SH-SY5Y (cell line): ENCODE results near the gene HOXC10.

Experiments
- GATA2 ChIP-seq: IDR thresholded peaks from 2 replicates; pipeline ENCODE4 v1.6.1; 2011; ENCODE audit warnings: mild to moderate bottlenecking, low read depth, low read length
- GATA3 ChIP-seq: IDR thresholded peaks from 2 replicates; pipeline ENCODE4 v1.6.1; 2011; ENCODE audit warnings: low read depth, mild to moderate bottlenecking, low read length, moderate library complexity

DNA sequence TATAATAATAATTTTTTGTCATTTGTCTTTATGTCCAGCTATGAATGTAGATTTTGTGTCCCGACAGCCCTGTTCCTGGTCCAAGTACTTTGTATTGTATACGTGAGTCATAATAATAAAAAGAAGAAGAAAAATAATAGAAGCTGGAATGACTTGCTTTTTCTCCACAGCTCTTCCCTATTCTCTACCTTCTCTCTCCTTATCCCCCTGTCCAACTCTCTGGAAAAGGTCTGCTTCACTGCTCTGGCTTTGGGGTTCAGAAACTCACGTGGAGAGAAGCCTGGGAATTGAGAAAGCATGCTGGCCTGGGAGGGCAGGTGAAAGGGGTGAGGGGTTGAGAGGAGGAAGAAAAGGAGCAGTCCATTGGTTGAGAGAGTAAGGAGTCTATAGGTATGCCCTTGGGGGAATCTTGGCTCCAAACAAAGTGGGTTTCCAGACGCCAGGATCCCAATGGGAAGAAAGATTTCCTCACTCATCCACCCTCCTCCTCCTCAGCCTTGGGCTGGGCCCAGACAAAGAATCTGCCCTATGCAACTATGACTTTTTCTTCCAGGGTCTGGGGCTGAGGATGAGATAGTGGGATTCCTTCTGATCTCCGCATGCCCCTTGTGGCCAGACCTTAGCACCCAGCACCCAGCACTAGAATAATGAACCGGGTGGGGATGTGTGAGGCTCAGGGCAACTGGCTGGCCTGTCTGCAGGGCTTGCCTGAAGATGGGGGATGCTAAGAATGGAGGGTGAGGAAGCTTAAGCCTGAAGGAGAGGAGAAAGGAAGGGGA, 27.9 kb downstream of the HOXC10 start:
- no peak for TF ChIP-seq GATA3
- TF ChIP-seq GATA2, result no peak
